GM12872 (cell line): ENCODE results near the gene SPTBN1.

ENCODE experiments used
- TF ChIP-seq, protein P1 (sequence below): IDR thresholded peaks from 3 replicates; pipeline ENCODE4 v1.5.1; 2011; ENCODE audit warnings: low read depth, mild to moderate bottlenecking, low read length, moderate library complexity; ENCODE audit not compliant: insufficient read depth

Gene SPTBN1

DNA sequence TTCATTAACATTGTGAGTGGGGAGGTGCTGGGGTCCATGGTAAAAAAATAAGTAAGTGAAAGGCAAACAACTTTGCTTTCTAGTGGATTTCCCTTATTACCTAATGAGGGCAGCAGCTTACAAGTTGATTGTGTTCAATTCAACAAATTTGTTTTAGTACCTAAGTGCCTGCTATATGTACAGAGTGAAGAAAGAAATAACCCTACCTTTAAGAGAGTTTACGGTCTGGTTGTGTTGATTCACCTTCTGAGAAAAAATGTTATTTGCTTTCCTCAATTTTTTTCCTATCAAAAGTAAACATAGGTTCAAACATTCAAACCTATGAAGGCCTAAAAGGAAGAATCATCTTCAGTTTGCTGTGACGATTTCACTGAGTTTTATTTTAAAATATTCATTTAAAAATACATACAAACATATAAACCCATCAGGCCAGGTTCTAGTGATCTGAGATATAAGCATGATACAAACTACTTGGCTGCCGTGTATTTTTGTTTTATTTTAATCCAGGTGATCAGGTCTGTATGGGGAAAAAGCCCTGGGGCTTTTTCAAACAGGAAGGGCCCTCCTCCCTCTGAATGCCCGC, 1.5 kb upstream of the SPTBN1 start:
- TF ChIP-seq, protein P1, sequence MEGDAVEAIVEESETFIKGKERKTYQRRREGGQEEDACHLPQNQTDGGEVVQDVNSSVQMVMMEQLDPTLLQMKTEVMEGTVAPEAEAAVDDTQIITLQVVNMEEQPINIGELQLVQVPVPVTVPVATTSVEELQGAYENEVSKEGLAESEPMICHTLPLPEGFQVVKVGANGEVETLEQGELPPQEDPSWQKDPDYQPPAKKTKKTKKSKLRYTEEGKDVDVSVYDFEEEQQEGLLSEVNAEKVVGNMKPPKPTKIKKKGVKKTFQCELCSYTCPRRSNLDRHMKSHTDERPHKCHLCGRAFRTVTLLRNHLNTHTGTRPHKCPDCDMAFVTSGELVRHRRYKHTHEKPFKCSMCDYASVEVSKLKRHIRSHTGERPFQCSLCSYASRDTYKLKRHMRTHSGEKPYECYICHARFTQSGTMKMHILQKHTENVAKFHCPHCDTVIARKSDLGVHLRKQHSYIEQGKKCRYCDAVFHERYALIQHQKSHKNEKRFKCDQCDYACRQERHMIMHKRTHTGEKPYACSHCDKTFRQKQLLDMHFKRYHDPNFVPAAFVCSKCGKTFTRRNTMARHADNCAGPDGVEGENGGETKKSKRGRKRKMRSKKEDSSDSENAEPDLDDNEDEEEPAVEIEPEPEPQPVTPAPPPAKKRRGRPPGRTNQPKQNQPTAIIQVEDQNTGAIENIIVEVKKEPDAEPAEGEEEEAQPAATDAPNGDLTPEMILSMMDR: no peak

DNA sequence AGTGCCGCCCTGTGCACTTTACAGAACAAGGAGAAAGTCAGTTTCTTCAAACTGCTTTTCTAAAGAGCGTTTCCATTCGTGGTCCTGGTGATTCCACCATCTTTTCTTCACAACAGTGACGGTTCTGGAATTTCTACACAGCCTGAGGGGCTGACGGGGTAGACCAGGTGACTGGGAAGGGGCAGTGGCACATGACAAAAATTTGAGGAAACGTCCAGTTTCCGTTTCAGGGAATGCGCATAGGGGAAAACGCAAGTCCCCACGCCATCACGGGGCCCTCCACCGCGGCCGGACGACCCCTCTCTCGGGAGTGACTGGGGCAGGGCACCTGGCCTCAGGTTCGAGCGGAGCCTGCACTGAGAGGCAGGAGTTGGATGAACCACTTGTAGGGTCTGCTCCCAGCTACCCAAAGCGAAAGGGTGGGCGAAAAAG, 980 bp upstream of the SPTBN1 start:
- TF ChIP-seq, protein P1: no peak

DNA sequence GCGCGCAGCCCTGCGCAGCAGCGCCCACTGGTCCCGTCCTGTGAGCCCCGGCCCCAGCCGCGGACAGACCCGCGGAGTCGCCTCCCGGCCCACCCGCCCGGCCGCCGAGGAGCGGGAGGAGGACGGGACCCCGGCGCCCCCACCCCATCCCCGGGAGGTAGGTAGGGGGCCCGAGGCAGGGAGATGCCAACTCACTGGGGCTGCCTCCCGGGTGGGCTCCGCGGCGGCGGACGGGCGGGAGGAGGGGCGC, 160 bp downstream of the SPTBN1 start:
- TF ChIP-seq, protein P1: no peak

DNA sequence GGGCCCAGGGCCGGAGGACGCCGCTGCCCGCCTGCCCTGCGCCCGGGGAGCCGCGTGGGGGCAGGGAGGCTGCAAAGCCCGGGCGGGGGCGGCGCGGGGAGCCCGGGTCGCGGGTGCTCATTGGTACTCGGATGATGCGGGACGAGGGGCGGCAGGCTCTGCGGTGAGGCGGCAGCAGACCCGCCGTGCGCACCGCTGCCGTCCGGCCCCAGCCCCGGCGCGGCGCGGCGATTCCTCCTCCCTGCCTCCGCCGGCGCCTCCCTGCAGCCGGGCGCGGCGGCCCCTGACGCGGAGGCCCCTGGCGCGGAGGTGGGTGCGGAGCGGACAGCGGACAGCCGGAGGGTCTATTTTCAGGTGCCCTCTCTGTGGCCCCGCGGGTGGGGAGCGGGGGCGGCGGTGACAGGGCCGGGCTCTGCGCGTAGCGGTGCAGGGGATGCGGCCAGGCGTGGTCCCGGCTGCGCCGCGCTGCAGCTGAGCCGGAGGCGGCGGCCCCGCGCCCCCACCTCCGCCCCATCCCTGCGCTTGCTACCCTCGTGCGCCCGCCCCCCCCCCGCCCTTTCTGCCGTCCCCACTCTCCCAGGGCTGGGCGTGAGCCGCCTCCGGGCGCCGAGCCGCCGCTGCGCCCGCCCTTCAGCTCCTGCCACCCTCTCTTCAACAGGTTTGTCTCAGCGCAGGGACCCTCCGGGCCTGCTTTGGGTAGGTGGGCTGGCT, 640 bp downstream of the SPTBN1 start:
- TF ChIP-seq, protein P1: no peak

DNA sequence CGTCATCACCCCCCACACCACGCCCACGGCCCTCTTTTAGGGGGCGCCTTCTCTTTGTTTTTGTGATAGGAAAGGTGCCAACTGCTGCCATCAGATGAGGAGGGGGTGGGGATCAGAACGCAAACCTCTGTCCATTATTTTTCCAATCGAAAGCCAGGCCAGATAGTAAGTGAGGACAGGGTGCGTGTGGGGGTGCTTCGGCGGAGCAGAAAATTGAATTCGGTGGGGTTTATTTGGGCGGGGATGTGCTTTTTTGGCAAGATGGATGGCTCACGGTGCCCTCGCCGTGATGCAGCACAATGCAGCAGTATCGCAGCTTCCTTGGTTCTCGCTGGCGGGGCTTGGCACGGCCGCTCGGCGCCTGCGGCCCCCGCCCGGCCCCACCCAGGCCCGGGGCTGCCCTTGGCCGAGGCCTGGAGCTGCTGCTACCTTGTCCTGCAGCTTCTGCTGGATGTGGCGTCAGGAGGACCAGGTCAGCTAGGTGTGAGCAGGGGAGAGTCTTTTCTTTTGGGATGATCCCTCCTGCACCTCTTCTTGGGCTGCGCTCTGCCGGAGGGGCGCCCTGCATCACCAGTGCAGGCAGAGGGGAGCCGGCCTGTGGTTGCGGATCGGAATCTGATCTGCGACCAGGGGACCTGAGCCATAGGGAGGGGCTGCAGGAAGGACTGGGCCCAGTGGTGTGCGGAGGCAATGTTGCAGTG, 1.3 kb downstream of the SPTBN1 start:
- TF ChIP-seq, protein P1: no peak

DNA sequence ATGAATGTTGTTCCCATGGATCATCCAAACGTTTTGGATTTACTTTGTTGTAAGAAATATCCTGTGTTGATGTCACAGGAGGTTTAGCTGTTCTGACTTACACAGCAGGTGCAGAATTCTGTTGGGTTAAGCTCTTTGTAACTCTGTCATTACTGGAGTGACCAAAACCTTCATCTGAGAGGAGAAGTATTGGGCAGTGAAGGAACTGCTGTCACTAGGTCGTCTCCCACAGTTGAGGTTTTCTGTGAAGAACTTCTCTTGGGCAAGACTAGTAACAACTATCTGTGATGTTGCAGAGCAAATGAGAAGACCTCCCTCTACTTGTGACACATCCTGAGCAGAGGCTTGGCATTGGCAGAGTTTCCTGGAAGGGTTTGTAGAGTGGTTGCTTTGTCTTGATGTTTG, 2.9 kb downstream of the SPTBN1 start:
- TF ChIP-seq, protein P1: no peak

DNA sequence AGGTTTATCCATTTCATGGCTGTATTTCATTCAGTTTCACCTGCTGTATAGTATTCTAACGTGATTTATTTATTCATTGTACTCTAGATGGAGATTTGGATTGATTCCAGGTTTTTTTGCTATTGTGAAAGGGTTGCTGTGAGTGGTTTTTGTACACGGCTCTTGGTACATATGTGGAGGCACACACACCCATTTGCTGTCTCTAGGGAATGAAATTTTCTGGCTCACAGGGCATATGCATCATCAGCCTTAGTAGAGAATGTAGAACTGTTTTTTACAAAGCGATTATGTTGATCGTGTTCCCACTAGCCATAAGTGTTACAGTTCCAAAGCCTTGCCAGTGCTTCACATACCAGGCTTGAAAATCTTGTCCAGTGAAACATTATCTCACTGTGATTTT, 5.1 kb downstream of the SPTBN1 start:
- TF ChIP-seq, protein P1: no peak
